Parathyroid adenoma (tissue), 2 donors: ENCODE data around the gene PDIA5.

Source experiments
- H2AFZ ChIP-seq: fragments of 300-600 bp; sonication (generic); one replicate; pipeline ENCODE4 v1.7.0; 2017; ENCODE audit warnings: antibody characterized with exemption, mild to moderate bottlenecking
- H3K27ac ChIP-seq: fragments of 300-600 bp; sonication (generic); one replicate; pipeline ENCODE4 v1.7.0; 2017
- H3K27me3 ChIP-seq: fragments of 300-600 bp; sonication (generic); one replicate; pipeline ENCODE4 v1.7.0; 2017; ENCODE audit warnings: low read length; ENCODE audit not compliant: control insufficient read depth, insufficient read depth
- H3K36me3 ChIP-seq: fragments of 300-600 bp; sonication (generic); one replicate; pipeline ENCODE4 v1.7.0; 2017; ENCODE audit warnings: low read length; ENCODE audit not compliant: control insufficient read depth, insufficient read depth
- H3K4me1 ChIP-seq: fragments of 300-600 bp; sonication (generic); one replicate; pipeline ENCODE4 v1.7.0; 2017; ENCODE audit warnings: control low read depth
- H3K4me2 ChIP-seq: fragments of 300-600 bp; sonication (generic); one replicate; pipeline ENCODE4 v1.7.0; 2017; ENCODE audit warnings: low read length
- H3K4me3 ChIP-seq: fragments of 300-600 bp; sonication (generic); one replicate; pipeline ENCODE4 v1.7.0; 2017; ENCODE audit warnings: low read depth, low read length
- H3K79me2 ChIP-seq: fragments of 300-600 bp; sonication (generic); one replicate; pipeline ENCODE4 v1.7.0; 2017; ENCODE audit warnings: control low read depth
- H3K9ac ChIP-seq: fragments of 300-600 bp; sonication (generic); one replicate; pipeline ENCODE4 v1.7.0; 2017; ENCODE audit warnings: mild to moderate bottlenecking
- H3K9me3 ChIP-seq: fragments of 300-600 bp; sonication (generic); one replicate; pipeline ENCODE4 v1.7.0; 2017; ENCODE audit warnings: low read length; ENCODE audit not compliant: control insufficient read depth
- CTCF ChIP-seq: fragments of 300-600 bp; sonication (generic); IDR thresholded peaks from one replicate; pipeline ENCODE4 v1.7.0; 2017; ENCODE audit warnings: antibody characterized with exemption, mild to moderate bottlenecking
- donor health status: primary hyperparathyroidism.

Gene PDIA5

GRCh38 chr3:123021388-123021787 lies 45.4 kb upstream of the PDIA5 start:
- TF ChIP-seq CTCF = no peak

GRCh38 chr3:123021996-123022510 lies 44.8 kb upstream of the PDIA5 start:
- no peaks in the 10 kb centered on the region for H3K79me2 ChIP-seq
- H3K27me3 ChIP-seq = no peaks in the 10 kb centered on the region
- H3K36me3 ChIP-seq = no peaks in the 10 kb centered on the region
- TF ChIP-seq CTCF = no peak
- H3K27ac ChIP-seq = no peak overlapping the region
- H3K9ac ChIP-seq = no peak overlapping the region
- H3K4me2 ChIP-seq = no peak overlapping the region
- H3K4me1 ChIP-seq = peaks cover 12% of the 10 kb centered on the region
- H3K4me3 ChIP-seq = no peak overlapping the region
- H2AFZ ChIP-seq = no peak overlapping the region
- H3K9me3 ChIP-seq = no peaks in the 10 kb centered on the region

More at GRCh38 chr3:123021388-123021787, 45.4 kb upstream of the PDIA5 start:
- Histone ChIP-seq H3K27me3 (no peaks in the 10 kb centered on the region), H3K27ac (no peak overlapping the region), H3K36me3 (no peaks in the 10 kb centered on the region), H3K4me1 (peaks cover 12% of the 10 kb centered on the region), H3K9me3 (no peaks in the 10 kb centered on the region), H3K4me3 (no peak overlapping the region), H3K4me2 (peak overlapping the region; percentile 27), H2AFZ (no peak overlapping the region), H3K79me2 (no peaks in the 10 kb centered on the region), H3K9ac (no peak overlapping the region)

GRCh38 chr3:123024056-123024455 lies 42.8 kb upstream of the PDIA5 start:
- no peak overlapping the region for H2AFZ ChIP-seq
- no peaks in the 10 kb centered on the region for H3K27me3 ChIP-seq
- H3K27ac ChIP-seq = no peak overlapping the region
- no peaks in the 10 kb centered on the region for H3K9me3 ChIP-seq
- H3K79me2 ChIP-seq = no peaks in the 10 kb centered on the region
- no peak overlapping the region for H3K4me2 ChIP-seq
- no peak for TF ChIP-seq CTCF
- H3K4me1 ChIP-seq = peaks cover 12% of the 10 kb centered on the region
- no peak overlapping the region for H3K4me3 ChIP-seq
- H3K36me3 ChIP-seq = no peaks in the 10 kb centered on the region
- no peak overlapping the region for H3K9ac ChIP-seq

GRCh38 chr3:123025642-123026521 lies 40.9 kb upstream of the PDIA5 start:
- H3K36me3 ChIP-seq = no peaks in the 10 kb centered on the region
- no peak for TF ChIP-seq CTCF
- H3K27ac ChIP-seq = no peak overlapping the region
- no peak overlapping the region for H3K4me3 ChIP-seq
- H3K4me1 ChIP-seq = peaks cover 10% of the 10 kb centered on the region
- no peaks in the 10 kb centered on the region for H3K79me2 ChIP-seq
- H2AFZ ChIP-seq = no peak overlapping the region
- H3K9me3 ChIP-seq = no peaks in the 10 kb centered on the region
- H3K4me2 ChIP-seq = no peak overlapping the region
- H3K9ac ChIP-seq = no peak overlapping the region
- no peaks in the 10 kb centered on the region for H3K27me3 ChIP-seq
